NCI-H1048 (cell line): ENCODE measurements around the gene ZBTB37.
"Not testable (repeated sequence)": the region's sequence is repeated elsewhere in the genome, so short reads cannot be mapped to it uniquely, and the experiment has no call there.

Source experiments
- DNase-seq: peaks from one replicate; lab custom pipeline; 2025; lab: John Stamatoyannopoulos, UW

ZBTB37 gene

GRCh38 chr1:173868266-173869020 lies at the start of gene ZBTB37:
Gene ZBTB37 (plus strand): TSS chr1:173868380. CDS start chr1:173870226, 1,846 bp downstream.
- DNase-seq: peak; percentile 96

- DNase-seq: no peak
Observed at GRCh38 chr1:173818459-173818858, 49.7 kb upstream of the ZBTB37 start.

- no peak for DNase-seq
Observed at GRCh38 chr1:173821680-173822079, 46.5 kb upstream of the ZBTB37 start.

- DNase-seq: no peak
Observed at GRCh38 chr1:173823781-173824314, 44.3 kb upstream of the ZBTB37 start.

GRCh38 chr1:173824315-173825081 lies 43.7 kb upstream of the ZBTB37 start, which contains the start of the genes CENPL and DARS2:
Gene CENPL (minus strand): TSS chr1:173824883. CDS start chr1:173811299, 13,584 bp downstream.
Gene DARS2 (plus strand): TSS chr1:173824673. CDS start chr1:173825230, 557 bp downstream.
- DNase-seq: peak; percentile 100

- no peak for DNase-seq
Observed at GRCh38 chr1:173827611-173828010, 40.6 kb upstream of the ZBTB37 start.

- no peak for DNase-seq
Observed at GRCh38 chr1:173832748-173833147, 35.4 kb upstream of the ZBTB37 start.

- no peak for DNase-seq
Observed at GRCh38 chr1:173852105-173852504, 16.1 kb upstream of the ZBTB37 start.

- no peak for DNase-seq
Observed at GRCh38 chr1:173853074-173853473, 15.1 kb upstream of the ZBTB37 start.

- DNase-seq: no peak
Observed at GRCh38 chr1:173856014-173856413, 12.2 kb upstream of the ZBTB37 start.

- DNase-seq: no peak
Observed at GRCh38 chr1:173856903-173857302, 11.3 kb upstream of the ZBTB37 start.

- no peak for DNase-seq
Observed at GRCh38 chr1:173857363-173857917, 10.7 kb upstream of the ZBTB37 start.

- DNase-seq: not testable (repeated sequence)
Observed at GRCh38 chr1:173859547-173859946, 8.6 kb upstream of the ZBTB37 start.

GRCh38 chr1:173860065-173860464 lies 8.1 kb upstream of the ZBTB37 start:
- DNase-seq: no peak

GRCh38 chr1:173861731-173862145 lies 6.4 kb upstream of the ZBTB37 start:
- DNase-seq: no peak

- DNase-seq: not testable (repeated sequence)
Observed at GRCh38 chr1:173862146-173862768, 5.9 kb upstream of the ZBTB37 start.

GRCh38 chr1:173862769-173863223 lies 5.4 kb upstream of the ZBTB37 start:
- no peak for DNase-seq

GRCh38 chr1:173863224-173864161 lies 4.7 kb upstream of the ZBTB37 start:
- no peak for DNase-seq

GRCh38 chr1:173864179-173864867 lies 3.9 kb upstream of the ZBTB37 start:
- no peak for DNase-seq
